ENCODE measurements around the gene PACSIN2.

Gene PACSIN2

DNA sequence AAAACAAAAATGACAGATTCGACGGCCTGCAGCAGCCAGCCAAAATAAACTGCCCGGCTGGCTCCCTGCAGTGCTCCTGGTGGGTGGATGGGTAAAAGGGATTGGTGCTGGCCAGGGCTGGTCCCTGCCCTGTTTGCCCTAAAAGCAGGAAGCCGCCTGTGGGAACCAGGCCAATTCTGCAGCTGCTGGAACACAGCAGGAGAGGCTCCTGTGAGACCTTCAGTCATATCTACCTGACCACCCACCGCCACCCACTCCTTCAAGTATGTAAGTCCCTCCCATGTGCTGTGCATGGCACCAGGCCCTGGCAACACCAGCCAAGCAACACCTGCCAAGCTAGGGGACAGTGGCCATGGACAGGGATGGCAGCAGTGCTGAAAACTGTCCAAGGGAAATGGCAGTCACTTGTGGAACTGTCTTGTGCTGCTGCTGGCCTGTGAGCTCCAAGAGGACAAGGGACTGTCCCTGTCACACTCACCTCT lies 109.2 kb downstream of the PACSIN2 start:
- TF ChIP-seq, protein P1, sequence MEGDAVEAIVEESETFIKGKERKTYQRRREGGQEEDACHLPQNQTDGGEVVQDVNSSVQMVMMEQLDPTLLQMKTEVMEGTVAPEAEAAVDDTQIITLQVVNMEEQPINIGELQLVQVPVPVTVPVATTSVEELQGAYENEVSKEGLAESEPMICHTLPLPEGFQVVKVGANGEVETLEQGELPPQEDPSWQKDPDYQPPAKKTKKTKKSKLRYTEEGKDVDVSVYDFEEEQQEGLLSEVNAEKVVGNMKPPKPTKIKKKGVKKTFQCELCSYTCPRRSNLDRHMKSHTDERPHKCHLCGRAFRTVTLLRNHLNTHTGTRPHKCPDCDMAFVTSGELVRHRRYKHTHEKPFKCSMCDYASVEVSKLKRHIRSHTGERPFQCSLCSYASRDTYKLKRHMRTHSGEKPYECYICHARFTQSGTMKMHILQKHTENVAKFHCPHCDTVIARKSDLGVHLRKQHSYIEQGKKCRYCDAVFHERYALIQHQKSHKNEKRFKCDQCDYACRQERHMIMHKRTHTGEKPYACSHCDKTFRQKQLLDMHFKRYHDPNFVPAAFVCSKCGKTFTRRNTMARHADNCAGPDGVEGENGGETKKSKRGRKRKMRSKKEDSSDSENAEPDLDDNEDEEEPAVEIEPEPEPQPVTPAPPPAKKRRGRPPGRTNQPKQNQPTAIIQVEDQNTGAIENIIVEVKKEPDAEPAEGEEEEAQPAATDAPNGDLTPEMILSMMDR (IDR thresholded peaks at IDR 0.05; ENCODE audit: low read depth, low read length, missing control alignments), result no peak
- DNase-seq (ENCODE audit: low read depth), result no peak
- H3K4me3 ChIP-seq (ENCODE audit: low read depth, low read length), result no peak overlapping the region
- in situ Hi-C loops (cut with HindIII; ENCODE audit: low sequenced_read_pairs), result no loop called here

GRCh38 chr22:42905217-42905616 lies 109.7 kb downstream of the PACSIN2 start:
- in situ Hi-C loops (cut with HindIII; ENCODE audit: low sequenced_read_pairs), result no loop called here
- no peak for DNase-seq (ENCODE audit: low read depth)
- TF ChIP-seq, protein P1 (IDR thresholded peaks at IDR 0.05; ENCODE audit: low read depth, low read length, missing control alignments), result no peak
- no peak overlapping the region for H3K4me3 ChIP-seq (ENCODE audit: low read depth, low read length)

- H3K4me3 ChIP-seq (ENCODE audit: low read depth, low read length), result no peak overlapping the region
- in situ Hi-C loops (cut with HindIII; ENCODE audit: low sequenced_read_pairs), result no loop called here
- DNase-seq (ENCODE audit: low read depth), result no peak
- TF ChIP-seq, protein P1 (IDR thresholded peaks at IDR 0.05; ENCODE audit: low read depth, low read length, missing control alignments), result no peak
Observed at GRCh38 chr22:42904050-42904449, 110.9 kb downstream of the PACSIN2 start.

DNA sequence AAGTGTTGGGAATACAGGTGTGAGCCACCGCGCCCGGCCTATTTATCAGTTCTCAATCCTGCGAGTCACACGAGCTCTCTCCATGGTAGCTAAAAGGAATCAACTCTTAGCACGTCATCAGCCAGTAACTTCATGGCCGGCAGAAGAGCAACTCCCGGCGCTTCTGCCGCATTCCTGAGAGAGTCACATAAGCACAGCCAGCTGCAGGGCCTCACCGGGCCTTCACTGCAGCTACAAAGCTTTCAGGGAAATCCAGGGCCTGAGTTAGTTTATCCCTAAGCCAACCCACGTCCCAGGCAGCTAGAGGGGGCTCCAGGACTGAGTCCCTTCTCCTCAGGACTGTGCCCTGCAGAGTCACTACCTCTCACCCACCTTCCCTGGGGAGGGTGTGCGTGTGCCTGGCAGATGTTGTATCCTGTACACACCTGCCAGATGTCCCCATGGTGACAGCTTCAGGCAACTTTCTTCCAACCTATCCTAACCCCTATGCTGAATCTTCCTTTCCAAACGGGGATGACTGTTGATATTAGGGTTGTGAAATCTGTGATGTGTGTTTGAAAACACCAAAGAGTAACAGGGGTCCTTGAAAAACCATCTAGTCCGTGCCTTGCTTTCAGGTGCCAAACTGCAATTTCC lies 112.0 kb downstream of the PACSIN2 start:
- DNase-seq (ENCODE audit: low read depth), result no peak
- TF ChIP-seq, protein P1 (IDR thresholded peaks at IDR 0.05; ENCODE audit: low read depth, low read length, missing control alignments), result no peak
- in situ Hi-C loops (cut with HindIII; ENCODE audit: low sequenced_read_pairs), result no loop called here
- H3K4me3 ChIP-seq (ENCODE audit: low read depth, low read length), result no peak overlapping the region

DNA sequence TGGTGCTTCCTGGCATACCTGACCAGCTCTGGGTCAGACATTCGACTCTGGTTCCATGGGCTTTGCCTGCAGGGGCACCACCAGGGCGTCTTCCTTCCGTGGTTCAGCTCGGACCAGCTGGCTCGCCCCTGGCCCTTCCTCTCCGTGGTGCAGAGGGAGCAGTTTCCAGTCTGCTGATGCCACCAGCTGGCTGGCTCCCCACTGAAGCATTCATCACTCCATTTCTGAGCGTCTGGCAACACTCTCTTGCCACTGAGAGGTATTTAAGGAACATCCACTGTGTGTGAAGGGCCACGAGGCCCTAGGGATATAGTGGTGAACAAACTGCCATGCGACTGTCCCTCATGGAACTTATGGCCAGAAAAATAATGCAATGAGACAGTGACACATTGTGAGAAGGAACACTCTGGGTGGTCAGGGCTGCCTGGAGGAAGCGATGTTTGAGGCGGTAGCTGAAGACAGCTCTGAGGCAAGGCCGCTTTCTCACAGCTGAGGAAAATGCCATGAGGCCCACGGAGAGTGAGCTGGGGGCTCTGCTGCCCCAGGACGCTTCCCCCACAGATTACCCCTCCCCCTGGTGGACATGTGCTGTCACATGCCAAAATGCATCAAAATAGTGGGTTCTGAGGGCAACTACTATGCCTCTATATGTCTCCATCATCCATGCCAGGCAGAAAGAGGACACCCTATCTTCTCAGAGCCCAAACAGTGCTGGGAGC lies 113.0 kb downstream of the PACSIN2 start:
- TF ChIP-seq, protein P1 (IDR thresholded peaks at IDR 0.05; ENCODE audit: low read depth, low read length, missing control alignments), result peak; percentile 39
- no peak for DNase-seq (ENCODE audit: low read depth)
- no peak overlapping the region for H3K4me3 ChIP-seq (ENCODE audit: low read depth, low read length)
- in situ Hi-C loops (cut with HindIII; ENCODE audit: low sequenced_read_pairs), result no loop called here

- no peak for DNase-seq (ENCODE audit: low read depth)
- in situ Hi-C loops (cut with HindIII; ENCODE audit: low sequenced_read_pairs), result no loop called here
- no peak overlapping the region for H3K4me3 ChIP-seq (ENCODE audit: low read depth, low read length)
- TF ChIP-seq, protein P1 (IDR thresholded peaks at IDR 0.05; ENCODE audit: low read depth, low read length, missing control alignments), result no peak
Observed at GRCh38 chr22:42897960-42898359, 117.0 kb downstream of the PACSIN2 start.
